Embryonic facial prominence (tissue), 1 donor: Measurements from ENCODE around the gene RTL10.

Experiments used
- DNase-seq: peaks from one replicate; pipeline ENCODE4 v3.0.0-alpha.2; 2016; ENCODE audit errors: extremely low spot score

RTL10 gene, protein sequence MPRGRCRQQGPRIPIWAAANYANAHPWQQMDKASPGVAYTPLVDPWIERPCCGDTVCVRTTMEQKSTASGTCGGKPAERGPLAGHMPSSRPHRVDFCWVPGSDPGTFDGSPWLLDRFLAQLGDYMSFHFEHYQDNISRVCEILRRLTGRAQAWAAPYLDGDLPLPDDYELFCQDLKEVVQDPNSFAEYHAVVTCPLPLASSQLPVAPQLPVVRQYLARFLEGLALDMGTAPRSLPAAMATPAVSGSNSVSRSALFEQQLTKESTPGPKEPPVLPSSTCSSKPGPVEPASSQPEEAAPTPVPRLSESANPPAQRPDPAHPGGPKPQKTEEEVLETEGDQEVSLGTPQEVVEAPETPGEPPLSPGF

DNA sequence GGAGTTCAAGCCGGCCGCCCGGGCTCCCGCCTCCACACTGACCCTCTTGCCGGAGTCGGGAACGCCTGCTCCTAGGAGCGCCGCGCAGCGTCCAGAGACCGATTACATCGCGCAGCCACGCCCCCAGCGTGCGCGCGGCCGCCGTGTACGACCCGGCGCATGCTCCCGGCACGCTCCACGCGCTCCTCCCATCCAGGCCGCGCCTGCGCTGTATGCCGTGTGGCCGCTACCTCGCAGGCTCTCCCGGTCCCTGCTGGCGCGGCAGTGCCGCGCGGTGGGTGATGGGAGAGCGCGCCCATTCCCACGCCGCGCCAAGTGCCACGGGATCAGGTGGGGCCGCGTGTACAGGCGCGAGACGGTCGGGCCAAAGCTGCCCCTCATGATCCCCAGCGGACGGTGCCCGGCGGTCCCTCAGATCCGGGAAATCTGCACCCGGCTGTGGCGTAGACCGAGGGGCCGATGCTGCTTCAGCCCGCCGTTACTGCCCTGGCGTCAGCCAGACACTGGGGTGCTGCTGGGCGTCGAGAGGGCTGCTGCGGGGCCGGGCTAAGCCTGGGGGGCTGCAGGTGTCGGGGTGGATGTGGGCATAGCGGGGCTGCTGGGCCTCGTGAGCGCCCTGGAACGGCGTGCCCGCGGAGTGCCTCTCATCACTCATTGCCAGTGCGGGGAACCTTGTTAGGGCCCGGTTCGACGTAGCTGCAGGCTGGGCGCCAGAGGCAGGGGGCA is at the start of gene RTL10, which contains the start of gene GNB1L:
Gene RTL10, minus strand, starts transcription at position 97 of the 726 bp plus-strand sequence. CDS start 2,613 bp downstream, outside the sequence.
Gene GNB1L, minus strand, starts transcription at position 97 of the 726 bp plus-strand sequence. CDS start 33,519 bp downstream, outside the sequence.
- DNase-seq, result peak; percentile 91

DNA sequence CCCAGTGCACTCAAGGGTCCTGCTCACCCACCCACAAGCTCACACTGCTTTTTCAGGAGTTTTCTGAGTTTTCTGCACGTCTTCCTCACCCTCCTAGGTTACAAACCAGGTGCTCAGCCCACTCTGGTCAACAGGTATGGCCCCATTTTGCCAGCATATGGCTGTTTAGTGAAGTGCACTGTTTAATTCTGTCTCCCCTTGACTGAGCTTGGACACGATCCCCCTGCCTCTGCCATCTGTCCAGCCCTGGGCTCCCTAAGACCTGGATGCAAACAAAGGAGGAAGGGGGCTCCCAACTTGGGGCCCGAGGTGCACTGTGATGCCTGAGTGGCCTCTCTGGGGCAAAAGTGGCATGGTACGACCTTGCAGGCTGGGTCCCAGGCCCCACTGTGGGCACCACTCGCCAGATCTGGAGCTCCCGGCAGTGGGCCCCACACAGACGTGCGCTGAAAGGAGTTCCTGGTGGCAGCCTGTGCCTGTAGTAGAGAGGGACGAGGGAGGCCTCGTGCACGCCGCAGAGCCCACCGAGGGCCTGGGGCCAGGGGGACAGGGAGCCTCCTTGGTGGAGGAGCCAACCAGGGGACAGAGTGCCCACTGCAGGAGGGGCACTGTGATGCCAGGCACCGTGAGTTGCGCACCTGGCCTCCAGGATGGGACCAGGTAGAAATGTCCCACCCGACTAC is 49.6 kb upstream of the RTL10 start:
- DNase-seq, result no peak

DNA sequence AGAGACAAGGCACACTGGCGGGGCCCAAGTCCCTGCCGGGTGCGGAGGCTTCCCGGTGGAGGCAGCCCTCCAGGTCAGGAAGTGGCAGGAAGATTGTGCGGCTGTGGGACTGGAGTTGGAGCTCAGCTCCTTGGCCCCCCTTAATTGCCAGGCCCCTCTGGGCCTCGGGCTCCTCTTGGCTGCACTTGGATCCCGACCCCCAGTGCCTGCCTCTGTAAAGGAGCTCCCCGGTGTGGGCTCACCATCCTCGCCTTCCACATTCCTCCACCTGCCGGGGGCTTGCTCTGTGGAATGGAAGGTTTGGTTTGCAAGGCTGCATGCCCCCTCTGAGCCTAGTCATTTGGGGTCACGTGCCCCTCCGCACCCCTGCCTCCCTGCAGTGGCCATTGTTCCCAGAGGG is 48.8 kb upstream of the RTL10 start:
- DNase-seq, result no peak

DNA sequence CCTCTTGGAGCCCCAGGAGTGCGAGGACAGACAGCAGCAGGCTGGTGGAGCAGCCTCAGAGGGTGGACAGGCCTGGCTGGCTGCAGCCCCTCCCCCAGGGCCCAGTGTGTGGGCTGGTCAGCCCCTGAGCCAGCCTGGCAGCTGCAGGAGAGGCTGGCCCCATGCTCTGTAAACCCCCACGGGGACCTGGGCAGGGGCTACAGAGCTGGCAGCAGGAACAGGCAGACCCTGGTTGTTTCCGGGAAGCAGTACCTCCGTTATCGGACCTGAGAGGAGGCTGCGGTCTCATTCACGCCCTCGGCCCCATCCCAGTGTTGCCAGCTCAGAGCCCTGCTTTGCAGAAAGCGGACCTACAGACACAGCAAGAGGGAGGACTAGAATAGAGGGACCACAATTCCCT is 48.4 kb upstream of the RTL10 start:
- DNase-seq, result no peak

DNA sequence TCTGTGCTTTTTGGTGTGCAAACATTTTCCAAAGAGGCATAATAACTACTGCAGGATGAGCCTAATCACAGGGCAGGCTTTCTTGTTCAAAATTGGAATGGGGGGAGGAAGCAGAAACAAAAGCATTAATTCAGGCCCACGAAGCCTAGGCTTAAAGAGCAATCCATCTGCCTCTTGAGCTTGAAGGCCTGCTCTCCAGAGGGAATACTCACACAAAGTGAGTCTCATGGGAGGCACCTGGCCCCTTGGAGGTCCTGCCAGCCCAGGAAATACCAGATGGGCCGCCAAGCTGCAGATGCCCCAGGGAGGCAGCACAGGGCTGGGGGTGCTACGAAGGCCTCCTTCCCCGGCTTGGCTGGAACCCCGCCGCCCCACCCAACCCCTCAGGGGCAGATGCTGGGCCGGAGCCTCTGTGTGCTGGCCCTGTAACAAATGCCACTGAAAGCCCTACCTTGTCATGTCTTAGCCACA is 47.6 kb upstream of the RTL10 start:
- DNase-seq, result no peak

DNA sequence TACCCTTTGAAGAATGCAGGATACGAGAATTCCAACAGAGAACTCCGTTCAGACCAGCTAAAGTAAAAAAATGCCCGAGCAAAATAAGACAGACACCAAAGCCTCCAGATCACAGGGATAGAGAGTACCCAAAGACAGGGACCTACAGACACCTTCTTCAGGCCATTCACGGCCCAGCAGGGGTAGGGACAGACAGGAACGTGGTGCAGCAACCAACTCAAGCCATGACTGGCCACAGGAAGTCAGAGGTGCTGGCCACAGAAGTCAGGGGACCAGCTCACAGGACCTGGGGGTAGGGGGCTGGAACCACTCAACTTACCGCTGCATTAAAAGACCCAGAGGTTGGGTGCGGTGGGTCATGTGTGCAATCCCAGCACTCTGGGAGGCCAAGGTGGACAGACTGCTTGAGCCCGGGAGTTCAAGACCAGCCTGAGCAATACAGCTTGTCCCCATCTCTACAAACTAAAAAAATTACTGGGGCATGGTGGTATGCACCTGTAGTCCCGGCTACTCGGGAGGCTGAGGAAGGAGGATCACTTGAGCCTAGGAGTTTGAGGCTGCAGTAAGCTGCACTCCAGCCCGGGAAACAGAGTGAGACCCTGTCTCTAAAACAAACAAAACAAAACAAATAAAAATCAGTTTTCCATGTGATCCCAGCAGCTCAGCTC is 47.0 kb upstream of the RTL10 start:
- no peak for DNase-seq

DNA sequence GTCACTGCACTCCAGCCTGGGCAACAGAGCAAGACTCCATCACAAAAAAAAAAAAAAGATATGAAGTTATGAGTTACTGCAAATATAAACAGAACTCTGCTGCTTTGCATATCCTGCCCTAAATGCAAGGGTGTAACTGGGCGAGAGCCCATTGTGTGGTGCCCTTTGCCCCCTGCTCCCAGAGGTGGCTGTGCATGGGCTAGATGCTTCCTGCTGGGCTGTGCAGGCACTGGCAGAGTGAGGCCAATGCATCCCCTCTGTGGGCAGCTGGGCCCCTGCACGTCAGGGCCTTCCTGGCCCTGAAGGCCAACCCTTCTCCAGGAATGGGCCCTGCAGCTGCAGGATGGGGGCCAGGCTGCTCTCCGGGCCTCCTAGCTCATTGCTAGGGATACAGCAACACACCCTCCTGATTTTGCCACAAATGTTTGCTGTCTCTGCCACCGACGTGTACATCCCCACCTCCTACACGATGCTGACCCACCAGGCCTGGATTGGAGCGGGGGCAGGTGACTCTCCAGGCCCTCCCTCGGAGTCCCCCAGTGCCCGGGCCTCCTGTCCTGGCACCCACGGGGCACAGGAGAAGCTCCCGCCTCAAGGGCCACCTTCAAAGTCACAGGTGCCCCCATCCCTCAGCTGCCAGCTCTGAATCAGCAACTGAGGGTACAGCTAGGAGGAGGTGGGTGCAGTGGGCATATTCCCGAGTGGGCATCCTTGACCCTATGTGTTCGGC is 46.2 kb upstream of the RTL10 start:
- DNase-seq, result no peak

DNA sequence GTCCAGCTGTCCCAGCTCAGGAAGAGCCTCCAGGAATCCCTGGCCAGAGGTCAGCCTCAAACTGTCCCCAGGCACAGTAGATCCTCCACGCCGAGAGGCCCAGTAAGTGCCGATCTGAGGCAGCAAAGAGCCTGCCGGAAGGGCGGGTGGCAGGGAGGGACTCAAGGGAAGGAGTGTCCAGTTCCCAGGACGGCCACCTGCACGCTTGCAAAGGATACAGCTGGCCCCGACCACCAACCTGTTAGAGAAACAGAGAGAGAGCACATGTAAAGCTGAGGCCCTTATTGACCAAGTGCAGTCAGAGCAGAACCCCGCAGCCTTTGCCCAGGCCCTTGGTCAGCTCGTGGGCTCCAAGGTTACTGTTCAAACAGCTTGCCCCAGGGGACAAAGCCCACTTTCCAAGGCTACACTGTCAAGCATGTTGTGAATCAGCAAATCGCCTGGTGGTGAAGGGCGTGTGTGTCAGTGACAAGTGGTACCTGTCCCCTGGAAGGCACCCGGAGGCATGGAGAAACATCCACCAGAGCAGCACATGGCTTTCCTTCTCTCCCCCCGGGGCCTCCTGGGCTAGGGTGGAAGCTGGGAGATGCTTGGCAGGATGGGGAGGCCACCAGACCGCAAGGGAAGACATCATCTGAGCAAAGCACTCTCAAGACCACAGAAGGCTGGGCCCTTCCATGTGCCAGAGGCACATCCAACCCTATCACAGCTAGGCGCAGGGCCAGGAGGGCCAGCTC is 44.3 kb upstream of the RTL10 start:
- DNase-seq, result no peak

DNA sequence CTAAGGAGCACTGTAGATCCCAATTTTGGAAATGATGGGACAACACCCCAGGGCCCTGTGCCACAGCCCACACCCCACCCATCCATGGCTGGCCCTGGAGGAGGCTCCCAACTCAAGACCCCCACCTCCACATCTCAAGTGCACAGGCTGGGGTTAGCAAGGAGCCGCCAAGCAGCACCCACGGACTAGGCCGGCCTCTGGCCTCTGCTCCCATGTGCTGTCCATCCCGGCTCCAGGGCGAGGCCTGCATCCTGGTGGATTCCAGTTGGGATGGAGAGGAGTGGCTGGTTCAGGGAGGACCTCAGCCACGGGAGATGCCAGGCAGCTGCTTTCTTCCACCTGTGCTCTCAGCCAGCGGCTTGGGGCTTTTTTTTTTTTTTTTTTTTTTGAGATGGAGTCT is 43.5 kb upstream of the RTL10 start:
- DNase-seq, result no peak

DNA sequence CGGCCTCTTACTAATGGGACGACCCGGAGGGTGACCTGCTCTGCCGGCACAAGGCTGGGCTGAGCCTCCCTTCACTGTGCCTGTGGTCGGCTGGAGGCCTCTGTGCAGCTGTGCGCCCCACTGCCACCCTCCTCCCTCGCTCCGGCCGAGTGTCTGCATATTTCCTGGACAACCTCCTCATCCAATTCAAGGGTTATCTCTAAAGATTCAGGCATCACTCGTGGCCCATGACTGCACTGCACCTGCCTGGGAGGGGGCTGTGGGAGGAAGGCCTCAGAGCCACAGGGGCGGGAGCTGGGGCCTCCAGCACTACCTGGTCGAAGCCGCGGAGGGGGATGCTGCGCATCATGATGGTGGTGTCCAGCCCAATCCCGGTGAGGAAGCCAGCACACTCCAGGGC is 43.1 kb upstream of the RTL10 start:
- no peak for DNase-seq

DNA sequence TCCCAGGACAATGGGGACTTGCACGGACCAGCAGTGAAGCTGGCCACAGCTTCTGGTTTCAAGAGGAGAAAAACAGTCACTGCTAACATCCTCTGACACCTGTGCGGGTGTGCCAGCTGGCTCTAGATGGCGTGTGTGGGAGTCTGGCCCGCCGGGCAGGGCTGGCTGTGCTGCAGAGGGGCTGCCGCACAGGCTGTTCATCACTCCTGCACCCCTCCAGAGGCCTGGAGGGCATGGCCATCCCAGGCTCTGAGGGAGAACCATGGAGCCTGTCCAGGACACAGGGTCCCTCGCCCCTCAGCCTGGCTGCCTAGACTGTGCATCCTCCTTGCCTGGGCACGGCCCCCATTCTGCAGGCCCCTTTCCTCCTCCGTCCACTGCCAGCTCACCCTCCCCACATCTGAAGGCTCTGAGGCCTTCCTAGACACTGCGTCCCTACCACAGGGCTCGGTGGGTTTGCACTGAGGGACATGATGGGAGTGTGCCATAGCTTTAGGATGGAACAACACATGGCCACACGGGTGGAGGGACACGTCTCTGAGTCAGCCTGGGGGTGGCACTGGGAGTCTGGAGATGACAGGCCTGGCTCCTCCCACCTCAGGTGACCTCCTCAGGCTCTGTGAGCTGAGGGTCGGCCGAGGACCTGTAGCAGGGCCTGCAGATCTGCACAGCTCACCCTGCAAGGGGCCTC is 42.1 kb upstream of the RTL10 start:
- DNase-seq, result no peak

DNA sequence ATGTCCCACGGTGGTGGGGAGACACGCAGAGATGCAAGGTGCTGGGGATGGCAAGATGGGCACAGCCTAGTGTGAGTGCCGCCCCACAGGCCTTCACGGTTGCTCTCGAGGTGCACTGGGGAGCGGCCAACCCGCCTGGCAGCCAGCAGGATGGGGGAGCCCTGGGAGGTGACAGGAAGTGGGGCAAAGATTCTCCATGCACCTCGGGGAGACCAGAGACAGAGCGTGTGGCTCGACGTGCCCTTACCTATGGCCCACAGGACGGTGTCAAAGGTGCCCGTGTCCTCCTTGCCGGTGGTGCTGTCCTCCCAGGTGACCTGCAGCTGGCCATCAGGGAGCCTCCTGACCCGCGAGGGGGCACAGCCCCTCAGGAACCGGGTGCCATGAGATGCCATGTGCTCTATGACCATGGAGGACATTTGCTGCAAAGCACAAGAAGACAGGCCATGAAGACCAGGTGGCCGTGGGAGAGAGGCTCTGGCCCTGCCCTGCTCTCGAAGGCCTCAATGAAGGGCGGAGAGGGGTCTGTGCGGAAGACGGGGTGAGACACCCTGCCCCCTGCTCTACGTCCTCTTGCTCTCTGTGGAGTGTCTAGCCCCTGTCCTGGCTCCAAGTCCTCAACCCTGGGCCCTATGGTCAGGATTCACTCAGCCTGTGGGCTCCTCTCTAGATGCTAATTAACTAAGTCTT is 40.6 kb upstream of the RTL10 start:
- DNase-seq, result no peak

DNA sequence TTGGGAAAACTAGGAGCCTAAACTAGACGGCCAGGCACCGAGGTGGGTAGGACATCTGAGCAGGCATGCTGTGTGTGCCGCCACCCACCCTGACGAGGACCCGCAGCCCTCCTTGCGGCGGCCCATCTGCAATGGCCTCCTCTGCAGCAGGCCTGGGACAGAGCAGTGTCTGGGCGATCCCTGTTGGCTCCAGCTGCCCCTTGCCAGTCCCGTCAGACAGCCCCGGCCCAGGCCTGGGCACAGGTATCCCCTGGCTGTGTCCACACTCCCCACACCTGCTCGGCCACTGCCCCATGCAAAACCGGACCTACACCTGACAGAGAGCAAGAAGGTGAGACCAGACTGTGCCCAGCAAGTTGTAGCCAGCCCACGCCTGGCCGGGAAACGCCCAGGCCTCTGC is 38.7 kb upstream of the RTL10 start:
- no peak for DNase-seq

DNA sequence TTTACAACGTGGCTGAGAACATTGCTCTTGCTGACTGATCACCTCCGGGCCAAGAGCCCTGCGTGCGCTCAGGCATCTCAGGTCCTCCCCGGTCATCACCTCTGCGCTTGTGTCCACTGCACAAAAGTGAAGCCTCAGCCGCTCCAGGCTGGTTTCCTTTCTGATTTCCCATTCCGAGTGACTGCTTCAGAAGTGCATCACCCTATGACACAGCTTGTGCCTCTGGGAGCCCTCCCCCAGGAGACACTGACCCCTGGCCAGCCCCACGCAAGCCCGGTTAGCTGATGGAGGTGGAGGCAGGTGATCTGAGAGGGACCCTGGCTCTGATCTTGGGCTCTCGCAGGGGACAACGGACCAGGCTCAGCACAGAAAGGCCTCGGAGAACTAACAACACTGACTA is 38.3 kb upstream of the RTL10 start:
- DNase-seq, result no peak

DNA sequence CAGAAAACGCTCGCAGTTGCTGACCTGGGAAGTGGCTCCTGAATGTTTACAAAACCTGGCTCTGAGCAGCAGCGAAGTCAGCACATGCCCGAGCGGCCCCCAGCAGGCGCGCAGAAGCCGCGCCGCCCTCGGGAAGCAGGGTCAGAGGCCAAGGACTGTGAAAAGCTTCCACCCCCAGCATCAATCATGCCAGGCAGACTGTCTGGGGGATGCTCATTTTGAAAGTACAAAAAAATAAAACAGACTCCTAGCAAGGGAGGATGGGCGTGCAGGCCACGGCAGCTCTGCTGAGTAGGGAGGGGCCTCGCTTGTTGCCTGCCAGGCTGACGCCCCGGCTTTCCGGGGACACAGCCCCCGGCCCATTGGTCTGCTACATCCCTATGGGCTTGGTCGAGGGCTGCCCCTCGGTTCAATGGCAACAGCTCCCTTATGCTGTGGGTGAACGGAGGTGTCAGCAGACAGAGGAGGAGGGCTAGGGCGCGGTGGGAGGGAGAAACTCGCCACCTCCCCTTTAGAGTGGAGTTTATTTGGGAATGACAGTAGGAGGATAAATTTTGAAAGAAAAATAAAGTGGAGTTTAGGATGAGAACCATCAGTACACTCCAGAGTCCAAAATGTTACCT is 37.7 kb upstream of the RTL10 start:
- DNase-seq, result no peak

DNA sequence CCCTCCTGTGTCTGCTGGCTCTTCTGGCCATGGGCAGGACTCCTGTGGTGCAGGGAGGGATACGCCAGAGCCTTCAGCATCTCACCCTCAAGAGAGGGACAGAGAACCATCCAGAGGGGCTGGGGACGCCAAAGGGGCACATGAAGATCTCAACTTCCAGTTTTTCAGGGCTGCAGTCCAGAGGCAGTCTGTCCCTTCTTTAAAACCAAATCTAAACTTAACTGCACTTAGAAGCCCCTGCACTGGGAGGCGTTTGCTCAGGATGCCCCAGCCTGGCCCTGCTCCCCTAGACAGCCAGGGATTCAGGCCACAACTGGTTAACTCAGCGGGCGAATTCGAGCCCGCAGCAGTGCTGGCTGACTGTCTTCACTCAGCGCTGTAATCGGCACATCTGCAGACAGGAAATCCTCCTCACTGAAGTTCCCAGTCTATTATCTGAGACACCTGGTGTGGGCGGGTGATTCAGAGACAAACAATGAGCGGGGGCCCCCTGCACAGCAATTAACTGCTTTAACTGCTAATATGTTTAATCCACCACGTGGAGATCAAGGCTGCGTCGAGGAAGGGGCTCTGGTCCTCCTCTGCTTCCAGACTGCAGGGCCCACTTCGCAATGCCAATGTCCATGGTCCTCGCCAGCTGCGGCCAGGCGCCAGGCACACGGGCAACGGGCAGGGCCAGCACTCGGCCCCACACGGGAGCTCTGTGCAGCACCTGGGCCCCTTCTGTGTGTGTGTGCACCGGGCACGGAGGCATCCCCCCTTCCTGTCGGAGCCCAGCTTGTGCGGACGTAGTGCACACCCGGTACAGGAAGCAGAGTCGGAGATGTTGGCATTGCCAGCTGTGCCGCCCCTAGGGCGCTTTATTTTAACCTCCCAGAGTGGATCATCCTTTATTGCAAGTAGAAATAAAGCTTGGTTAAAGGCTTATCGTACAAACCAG is 36.9 kb upstream of the RTL10 start:
- DNase-seq, result no peak

DNA sequence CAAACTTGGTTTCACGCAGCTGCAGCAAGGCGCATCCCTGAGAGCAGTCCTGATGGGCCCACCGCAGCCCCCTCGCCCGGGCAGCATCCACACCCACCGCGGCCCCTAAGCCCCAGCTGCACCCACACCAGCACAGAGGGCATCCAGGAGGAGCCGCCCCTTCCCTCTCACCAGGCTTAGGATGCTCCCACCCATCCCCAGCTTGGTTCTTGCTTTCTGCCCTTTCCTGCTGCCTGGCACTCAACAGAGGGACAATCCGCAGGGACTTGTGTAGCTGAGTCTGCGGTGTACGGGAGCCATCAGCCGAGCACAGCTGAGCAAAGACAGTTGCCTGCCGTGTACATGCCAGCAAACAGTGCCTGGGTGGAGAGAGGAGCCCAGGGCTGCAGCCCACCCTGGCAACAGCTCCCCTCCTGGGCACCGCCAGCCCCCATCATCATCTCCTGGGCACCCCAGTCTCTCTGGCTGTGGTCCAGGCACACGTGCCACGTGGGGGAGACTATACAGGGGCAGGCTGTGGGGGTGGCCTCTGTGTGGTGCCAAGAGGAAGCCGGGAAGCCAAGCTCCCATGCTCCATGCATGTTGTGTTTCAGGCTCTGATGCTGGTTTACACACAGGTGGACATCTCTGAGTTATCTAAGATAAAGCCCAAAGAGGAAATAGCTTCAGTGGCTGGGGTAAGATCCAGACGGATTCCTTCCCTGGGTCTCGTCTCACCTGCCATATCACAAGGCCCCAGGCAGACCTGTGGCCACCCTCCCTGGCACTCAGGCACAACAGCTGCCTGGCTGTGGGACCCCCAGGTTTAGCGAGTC is 36.0 kb upstream of the RTL10 start:
- DNase-seq, result no peak
